ENCODE measurements around the gene LRRTM3.
A peak's percentile ranks its signal among the peaks of the same experiment; 100 is the strongest.

LRRTM3 gene

DNA sequence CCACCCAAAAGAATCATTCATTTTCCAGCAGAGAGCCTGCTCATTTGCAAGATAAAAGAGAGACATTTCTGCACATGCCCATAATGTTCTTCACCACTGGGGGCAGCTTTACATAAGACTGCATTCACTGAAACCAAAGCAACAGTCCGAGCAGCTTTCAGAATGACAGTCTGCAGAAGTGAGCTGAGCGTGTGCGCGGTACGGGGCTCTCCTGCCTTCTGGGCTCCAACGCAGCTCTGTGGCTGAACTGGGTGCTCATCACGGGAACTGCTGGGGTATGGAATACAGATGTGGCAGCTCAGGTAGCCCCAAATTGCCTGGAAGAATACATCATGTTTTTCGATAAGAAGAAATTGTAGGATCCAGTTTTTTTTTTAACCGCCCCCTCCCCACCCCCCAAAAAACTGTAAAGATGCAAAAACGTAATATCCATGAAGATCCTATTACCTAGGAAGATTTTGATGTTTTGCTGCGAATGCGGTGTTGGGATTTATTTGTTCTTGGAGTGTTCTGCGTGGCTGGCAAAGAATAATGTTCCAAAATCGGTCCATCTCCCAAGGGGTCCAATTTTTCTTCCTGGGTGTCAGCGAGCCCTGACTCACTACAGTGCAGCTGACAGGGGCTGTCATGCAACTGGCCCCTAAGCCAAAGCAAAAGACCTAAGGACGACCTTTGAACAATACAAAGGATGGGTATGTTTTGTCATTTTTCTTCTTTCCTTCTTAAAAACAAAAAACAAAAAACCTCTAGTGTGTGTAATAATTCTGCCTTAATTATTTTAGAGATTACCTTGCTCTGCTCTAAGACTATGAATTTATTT lies at the start of gene LRRTM3:
LRRTM3 (plus strand) TSS at position 141 of the 820 bp plus-strand sequence.
- no peak for DNase-seq (ENCODE audit: low spot score)

DNA sequence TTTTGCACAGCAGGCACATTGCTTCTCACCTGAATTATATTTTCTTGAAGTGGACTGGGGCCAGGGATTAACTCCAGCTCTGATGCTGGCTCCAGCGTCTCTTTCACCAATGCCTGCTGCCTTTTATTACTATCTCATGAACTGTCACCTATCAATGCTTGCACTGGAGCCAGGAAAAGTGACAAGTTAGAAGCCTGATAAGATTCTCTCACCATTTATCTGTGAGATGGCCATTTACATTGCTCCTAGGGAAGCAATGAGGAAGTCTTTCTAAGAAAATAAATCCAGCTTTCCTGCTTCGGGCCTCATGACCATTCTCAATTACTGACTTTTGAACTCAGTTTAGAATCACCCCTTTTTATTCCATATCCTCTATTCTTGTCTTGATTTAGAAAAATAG lies 48.5 kb upstream of the LRRTM3 start:
- no peak for DNase-seq (ENCODE audit: low spot score)

DNA sequence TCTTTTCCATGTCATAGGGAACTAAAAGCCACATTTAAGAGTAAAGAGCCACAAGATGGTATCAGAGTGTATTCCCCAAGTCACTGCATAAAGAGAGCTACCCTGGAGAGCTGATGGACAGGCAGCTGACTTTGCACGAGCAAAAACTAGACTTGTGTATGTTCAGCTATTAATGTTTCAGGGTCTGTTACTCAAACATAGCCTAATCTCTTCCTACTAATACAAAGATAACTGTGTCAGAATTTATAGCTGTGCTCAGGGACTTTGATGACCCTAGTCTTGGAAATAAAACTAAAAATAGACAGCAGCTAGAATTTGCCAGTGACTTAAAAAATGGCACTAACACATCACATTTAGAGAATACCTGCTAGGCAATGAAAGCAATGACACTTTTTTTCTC lies 45.5 kb upstream of the LRRTM3 start:
- DNase-seq (ENCODE audit: low spot score) = no peak

DNA sequence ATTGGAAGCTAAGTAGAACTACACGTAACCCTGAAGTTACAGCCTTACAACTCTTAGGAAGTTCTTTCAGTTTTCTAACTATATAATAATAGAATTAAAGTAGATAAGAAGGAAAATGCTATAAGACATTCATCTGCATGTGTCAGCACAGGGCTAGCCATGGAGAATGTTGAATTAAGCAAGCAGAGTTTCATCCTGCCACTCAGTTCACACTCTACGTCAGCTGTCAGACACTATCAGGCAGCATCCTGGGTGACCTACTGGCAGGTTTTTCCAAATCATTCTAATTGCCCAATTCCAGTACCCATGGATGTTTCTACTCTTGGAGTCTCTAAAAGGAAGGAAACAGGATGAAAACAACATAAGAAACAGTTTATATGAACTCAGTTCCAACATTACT lies 45.0 kb upstream of the LRRTM3 start:
- DNase-seq (ENCODE audit: low spot score) = no peak

DNA sequence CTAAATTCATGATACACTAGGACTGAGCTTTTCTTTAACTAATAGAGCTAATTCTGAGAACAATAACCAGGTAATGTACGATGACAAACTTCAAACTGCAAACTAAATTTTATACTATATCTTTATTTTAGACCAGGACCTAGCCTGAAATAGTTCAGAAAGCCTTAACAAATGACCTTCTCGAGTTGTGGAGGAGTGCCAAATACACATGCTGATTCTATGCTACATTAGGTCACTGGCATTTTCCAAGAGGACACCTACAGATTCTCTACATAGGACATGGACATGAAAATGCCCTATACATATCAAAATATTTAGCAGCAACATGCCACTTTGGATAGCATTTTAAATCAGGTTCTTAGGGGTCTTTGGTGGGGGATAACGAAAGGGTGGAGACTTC lies 44.0 kb upstream of the LRRTM3 start:
- no peak for DNase-seq (ENCODE audit: low spot score)

DNA sequence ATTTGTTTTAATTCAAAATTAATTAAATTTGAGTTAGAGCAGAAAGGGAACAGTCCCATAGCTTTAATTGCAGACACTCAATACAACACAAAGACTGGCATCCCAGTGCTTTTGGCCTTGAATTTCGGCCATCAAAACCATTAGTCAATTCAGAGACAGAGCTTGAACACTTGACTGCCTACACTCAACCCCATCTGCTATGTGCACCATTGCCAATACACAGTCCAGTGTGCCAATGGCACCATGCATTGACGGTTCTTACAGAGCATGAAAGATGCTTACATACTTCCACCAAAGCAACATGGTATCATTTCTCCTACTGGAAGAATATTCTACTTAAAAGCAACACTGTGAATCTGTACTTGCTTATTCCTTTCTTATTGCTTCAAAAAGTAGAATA lies 43.6 kb upstream of the LRRTM3 start:
- no peak for DNase-seq (ENCODE audit: low spot score)

DNA sequence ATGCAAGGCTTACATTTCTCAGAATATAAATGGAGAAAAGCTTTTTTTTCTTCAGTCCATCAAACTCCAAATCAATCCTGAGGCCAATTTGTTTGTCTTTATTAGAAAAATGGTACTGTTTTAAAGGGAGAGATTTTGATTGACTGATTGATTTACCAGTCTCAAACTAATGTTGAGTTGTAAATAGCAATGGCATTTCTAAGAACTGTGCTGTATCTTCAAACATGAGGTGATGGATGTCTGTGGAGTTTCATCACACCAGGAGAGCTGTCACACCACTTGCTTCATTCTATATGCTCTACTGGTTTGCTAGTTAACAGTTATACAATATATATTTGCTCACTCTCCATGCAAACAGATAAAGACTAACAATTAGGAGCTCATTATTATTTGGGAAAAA lies 39.0 kb upstream of the LRRTM3 start:
- no peak for DNase-seq (ENCODE audit: low spot score)

DNA sequence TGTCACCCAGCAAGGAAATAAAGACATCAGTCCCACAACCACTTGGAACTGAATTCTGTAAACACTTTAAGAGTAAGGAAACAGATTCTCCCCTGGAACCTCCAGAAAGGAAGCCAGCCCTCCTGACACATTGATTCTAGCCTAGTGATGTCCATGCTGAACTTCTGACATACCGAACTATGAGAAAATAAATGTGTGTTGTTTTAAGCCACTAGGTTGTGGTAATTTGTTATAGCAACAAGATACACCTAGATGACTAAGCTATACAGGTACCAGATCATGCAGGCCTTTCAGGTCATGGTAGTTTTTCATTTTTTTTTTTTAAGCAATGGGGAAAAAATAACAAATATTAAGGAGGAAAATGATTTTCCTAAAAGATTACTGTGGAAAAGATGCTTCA lies 37.6 kb upstream of the LRRTM3 start:
- no peak for DNase-seq (ENCODE audit: low spot score)

DNA sequence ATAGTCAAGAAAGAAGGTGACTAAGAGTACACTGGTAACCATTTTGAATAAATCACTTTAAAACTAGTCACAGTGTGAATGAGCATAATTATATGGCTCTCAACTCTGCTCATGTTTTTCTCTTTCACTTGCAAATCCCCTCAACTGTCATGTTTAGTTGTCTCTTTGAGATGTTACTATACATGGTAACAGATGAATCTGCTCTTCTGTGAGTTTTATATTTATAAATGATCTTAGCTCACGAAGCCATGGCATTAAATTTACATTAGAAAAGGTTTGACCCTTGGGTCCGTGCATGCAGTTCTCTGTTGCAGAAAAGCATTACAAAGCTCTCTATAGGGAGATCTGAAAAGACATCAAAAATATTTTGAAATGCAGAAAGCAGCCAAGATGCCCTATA lies 33.0 kb upstream of the LRRTM3 start:
- DNase-seq (ENCODE audit: low spot score) = no peak

DNA sequence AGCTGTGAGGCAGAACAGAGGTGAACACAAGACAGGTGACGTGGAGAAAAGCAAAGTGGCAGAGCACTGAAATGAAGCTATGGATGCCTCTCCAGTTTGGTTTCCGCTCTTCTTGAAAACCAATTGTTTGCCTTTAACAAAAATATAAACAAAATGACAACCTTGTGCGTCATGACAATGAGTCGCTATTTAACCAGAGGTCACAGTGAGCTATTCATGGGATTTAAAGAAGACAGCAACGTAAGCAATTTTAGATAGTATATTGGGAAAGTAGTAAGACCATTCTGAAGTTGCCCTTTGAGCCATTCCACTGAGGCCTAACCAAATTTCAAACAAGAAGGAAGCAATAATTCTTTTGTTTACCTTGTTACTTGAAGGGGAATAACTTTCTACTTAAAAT lies 15.2 kb upstream of the LRRTM3 start:
- DNase-seq (ENCODE audit: low spot score) = no peak

DNA sequence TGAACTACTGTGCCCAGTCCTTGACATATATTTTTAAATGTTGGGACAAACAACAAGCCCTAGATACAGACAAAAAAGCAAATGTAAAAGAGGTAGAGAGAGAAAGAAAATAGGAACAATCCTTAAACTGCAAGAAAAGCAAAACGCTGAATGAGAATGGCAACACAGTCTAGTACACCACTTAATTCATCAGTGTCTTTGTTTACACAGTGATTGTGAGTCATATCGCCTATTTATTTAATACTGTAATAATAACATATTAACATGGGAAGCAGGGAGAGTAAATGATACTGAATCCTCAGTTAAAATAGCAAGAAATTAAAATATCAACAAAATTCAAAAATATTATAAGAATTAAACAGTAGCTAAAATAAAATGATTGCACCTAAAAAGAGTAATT lies 9.8 kb upstream of the LRRTM3 start:
- DNase-seq (ENCODE audit: low spot score) = no peak

DNA sequence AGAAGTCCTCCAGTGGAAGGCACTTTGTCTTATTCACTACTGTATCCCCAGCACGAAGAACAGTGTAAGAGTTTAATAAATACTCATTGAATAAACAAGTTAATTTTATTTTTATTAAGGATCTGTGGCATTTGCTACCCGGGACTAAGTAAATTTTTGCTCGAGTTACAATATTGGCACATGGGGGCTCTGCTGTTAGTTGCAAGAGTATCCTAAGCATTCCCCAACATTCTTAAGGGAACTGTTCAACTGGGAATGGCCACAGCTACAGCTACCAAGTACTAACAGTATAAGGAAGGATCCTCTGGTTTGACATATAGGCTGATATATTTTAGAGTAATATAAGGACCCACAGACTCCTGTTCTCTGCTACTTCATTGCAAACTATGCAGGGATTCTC lies 8.7 kb upstream of the LRRTM3 start:
- DNase-seq (ENCODE audit: low spot score) = no peak

DNA sequence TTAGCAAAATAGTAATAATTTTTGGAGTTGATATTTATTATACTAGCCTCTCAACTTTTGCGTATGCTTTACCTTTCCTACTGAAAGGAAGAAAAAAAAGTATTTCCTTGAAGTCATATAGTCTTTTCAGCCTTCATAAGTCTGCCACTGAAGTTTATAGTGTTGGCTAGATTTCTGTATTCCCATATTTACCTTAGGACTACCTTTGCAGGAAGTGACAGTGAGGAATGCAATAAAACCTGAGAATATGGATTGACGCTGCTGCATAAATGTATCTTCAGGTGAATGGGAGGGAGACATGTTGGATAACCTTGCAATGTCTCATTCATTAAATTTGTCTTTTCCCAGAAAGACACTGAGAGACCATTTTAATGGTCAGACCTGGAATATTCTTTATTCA lies 6.6 kb upstream of the LRRTM3 start:
- DNase-seq (ENCODE audit: low spot score) = no peak

DNA sequence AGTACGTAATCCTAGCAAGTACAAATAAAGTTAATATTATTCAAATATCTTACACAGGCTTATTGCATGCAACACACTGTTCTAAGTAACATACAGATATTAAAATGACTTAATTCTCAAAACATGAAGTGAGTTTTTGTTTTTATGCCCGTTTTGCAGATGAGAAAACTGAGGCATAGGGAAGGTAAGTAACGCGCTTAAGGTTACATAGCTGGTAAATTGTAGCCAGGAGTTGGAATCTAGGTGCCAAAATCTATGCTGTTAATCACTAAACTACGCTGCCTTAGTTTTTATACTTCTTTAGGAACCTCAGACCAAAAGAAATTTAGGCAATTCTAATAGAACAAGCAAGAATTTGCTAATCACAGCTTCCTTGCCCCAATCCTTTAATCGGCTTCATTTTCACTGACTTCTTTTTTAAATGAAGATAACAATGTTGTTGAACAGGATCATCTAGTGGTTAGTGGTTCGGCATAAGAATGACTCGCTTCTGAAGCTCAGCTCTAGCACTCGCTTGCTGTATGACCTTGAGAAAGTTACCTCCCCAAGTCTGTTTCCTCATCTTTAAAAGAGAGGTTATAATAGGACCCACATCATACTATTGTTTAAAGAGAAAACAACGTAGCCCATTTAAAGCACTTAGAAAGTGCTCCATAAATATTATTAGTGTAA lies 1.0 kb upstream of the LRRTM3 start:
- no peak for DNase-seq (ENCODE audit: low spot score)

DNA sequence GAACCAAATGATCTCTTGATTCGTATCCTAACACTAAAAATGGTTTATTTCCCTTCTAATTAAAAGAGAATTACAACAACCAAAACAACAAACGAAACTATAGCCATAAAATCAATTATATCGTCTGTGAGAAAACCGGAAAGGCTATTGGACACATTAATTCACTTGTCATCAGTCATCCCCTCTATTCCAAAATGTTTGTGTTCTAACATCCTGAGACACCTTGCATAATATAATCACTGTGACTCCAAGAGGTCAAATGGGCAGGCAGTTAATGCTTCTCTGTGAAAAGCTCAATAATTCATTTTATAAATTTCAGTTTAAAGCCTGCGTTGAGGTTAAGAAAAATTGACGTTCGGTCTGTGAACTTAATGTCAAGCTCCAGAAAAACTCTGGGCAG lies 463 bp upstream of the LRRTM3 start:
- DNase-seq (ENCODE audit: low spot score) = no peak

DNA sequence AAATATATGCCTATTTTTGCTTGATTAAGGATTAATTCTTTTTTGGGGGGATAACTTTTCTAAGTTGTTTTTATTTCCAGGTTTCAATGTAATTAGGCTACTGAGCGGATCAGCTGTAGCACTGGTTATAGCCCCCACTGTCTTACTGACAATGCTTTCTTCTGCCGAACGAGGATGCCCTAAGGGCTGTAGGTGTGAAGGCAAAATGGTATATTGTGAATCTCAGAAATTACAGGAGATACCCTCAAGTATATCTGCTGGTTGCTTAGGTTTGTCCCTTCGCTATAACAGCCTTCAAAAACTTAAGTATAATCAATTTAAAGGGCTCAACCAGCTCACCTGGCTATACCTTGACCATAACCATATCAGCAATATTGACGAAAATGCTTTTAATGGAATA lies 1.0 kb downstream of the LRRTM3 start:
- no peak for DNase-seq (ENCODE audit: low spot score)

DNA sequence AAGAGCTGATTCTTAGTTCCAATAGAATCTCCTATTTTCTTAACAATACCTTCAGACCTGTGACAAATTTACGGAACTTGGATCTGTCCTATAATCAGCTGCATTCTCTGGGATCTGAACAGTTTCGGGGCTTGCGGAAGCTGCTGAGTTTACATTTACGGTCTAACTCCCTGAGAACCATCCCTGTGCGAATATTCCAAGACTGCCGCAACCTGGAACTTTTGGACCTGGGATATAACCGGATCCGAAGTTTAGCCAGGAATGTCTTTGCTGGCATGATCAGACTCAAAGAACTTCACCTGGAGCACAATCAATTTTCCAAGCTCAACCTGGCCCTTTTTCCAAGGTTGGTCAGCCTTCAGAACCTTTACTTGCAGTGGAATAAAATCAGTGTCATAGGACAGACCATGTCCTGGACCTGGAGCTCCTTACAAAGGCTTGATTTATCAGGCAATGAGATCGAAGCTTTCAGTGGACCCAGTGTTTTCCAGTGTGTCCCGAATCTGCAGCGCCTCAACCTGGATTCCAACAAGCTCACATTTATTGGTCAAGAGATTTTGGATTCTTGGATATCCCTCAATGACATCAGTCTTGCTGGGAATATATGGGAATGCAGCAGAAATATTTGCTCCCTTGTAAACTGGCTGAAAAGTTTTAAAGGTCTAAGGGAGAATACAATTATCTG lies 1.6 kb downstream of the LRRTM3 start:
- DNase-seq (ENCODE audit: low spot score) = no peak

DNA sequence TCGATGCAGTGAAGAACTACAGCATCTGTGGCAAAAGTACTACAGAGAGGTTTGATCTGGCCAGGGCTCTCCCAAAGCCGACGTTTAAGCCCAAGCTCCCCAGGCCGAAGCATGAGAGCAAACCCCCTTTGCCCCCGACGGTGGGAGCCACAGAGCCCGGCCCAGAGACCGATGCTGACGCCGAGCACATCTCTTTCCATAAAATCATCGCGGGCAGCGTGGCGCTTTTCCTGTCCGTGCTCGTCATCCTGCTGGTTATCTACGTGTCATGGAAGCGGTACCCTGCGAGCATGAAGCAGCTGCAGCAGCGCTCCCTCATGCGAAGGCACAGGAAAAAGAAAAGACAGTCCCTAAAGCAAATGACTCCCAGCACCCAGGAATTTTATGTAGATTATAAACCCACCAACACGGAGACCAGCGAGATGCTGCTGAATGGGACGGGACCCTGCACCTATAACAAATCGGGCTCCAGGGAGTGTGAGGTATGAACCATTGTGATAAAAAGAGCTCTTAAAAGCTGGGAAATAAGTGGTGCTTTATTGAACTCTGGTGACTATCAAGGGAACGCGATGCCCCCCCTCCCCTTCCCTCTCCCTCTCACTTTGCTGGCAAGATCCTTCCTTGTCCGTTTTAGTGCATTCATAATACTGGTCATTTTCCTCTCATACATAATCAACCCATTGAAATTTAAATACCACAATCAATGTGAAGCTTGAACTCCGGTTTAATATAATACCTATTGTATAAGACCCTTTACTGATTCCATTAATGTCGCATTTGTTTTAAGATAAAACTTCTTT lies 2.3 kb downstream of the LRRTM3 start:
- DNase-seq (ENCODE audit: low spot score) = no peak

DNA sequence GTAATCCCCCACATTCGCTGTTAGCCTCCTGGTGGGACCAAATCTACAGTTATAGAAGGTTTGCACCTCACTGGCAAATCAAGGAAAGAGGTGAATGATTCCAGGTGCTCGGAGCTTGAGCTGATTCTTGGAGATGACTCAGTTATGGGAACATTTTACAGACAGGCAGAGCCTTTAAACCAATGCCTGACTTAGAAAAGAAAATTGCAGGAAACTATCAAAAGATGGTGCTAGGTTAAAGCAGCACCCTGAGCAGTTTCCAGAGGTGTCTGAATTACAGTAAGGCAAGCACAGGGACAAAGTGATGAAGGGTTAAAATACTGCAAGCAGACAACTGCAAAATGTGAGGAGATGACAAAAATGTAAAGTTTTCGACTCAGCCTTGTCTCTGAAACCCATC lies 2.9 kb downstream of the LRRTM3 start:
- DNase-seq (ENCODE audit: low spot score) = no peak

DNA sequence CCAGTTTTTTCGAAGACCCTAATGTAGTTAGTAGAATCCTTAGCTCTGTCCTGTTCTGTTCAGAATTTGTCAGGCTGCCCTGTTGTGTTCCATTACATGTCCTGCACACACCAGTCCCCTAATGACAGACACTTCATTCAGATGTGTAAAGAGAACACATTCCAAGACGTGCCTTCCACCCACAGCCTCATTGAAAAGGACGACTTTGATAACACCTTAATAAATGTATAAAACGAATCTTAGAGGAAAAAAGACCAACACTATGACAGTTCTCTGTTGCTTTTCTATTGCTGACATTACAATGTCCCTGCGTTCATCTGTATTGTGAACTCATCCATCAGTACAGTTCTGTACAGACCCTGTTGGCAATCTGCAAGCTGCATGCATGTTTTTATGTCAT lies 3.5 kb downstream of the LRRTM3 start:
- DNase-seq (ENCODE audit: low spot score) = no peak

DNA sequence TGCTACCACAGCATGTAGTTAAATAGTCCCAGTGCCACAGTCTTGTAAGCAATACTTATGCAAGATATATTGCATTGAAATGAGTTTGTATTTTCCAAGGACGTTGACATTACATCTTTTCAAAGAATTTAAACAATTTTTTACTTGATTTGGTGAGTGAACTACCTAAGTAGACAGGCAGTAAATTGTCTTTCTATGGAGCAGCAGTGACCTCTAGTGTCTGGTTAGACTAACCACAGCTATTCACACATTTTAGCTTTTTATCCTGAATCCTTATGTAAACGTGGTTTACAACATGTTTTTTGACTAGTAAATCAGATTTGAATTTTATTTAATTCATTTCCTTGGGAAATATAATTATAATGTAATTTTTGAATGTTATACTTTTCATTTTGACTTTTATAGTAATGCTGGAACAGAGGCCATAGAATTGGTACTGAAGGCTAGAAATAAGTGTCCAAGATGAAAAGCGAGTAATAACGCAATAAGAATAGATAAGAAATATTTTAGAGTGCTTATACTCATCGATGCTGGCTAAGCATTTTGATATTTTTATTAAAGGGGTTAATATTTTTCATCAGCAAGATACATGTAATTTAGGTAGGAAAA lies 5.6 kb downstream of the LRRTM3 start:
- peak; percentile 11 for DNase-seq (ENCODE audit: low spot score)

DNA sequence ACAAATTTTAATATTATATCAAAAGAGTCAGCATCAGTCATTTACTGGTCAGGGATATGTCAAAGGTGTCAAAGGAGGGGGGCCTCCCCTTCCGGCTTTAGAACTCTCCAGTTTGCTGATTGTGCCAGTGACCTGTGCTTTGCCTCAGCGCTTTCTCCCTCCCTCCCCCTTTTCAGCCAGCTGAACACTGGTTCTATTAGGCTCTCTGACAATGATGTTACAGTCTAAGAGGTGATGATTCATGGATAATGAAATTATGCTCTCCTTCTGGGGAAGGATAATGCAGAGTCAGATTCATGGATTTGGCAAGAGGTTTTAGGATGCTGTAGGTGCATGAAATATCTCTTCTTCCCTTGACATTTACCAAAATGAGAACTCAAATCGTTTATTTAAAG lies 6.1 kb downstream of the LRRTM3 start:
- DNase-seq (ENCODE audit: low spot score) = no peak

All from hematopoietic multipotent progenitor cell treated with erythropoietin and hydrocortisone succinate and interleukin-3 and kit ligand, for 15 days (in vitro differentiated cells).